Measurements from ENCODE around the gene IMMT.

The IMMT gene

DNA sequence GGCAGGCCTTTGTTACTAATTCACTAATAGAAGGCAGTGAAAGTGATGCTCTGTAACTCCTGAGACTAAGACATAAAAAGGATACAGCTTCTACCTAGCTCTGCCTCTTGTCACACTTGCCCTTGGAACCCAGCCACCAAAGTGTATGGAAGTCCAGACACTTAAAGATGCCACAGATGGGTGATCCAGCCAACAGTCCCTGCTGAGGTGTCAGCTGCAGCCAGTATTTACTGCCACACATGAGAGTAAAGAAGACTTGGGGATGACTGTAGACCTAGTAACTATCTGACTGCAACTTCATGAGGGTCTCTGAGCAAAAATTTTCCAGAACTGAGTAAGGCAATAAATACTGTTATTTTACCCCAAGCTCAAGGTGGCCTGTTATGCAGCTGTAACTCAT is 8.8 kb downstream of the IMMT start:
- no peak overlapping the region for H3K4me3 ChIP-seq (ENCODE audit: low read length)
- DNase-seq (ENCODE audit: low read depth): no peak
- TF ChIP-seq CTCF (IDR thresholded peaks at IDR 0.05; ENCODE audit: insufficient read depth, low read depth, low read length, missing control alignments): no peak

DNA sequence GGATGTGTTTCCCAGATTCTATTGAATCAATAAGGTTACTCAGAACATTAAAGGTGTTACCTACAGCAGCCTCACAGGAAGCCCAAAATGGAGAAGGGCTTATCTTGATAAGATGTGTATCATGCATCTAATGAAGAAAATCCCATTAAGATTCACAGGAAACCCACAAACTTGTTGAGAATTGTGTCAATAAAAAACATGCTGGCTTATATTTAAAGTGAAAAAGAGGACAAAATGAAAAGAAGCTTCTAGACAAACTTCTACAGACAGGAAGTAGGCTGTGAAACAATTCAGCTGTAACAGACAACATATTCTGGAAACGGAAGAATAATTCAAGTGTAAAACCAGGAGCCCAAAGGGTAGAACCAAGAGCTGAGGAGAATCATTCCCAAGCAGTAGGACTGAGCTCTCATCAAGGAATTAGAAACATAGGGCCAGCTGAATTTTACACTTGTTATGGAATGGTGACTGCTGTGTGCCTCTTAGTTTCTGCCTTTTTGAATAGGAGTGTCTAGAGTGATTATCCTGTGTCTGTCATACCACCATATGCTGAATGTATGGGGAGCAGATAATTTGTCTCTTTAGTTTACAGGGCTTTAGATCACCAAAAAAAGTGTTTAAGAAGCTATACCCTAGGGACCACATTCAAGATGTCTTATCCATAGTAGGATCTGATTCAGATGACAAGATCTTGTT is 9.6 kb downstream of the IMMT start:
- DNase-seq (ENCODE audit: low read depth): no peak
- no peak overlapping the region for H3K4me3 ChIP-seq (ENCODE audit: low read length)
- no peak for TF ChIP-seq CTCF (IDR thresholded peaks at IDR 0.05; ENCODE audit: insufficient read depth, low read depth, low read length, missing control alignments)

- no peak for TF ChIP-seq CTCF (IDR thresholded peaks at IDR 0.05; ENCODE audit: insufficient read depth, low read depth, low read length, missing control alignments)
- no peak for DNase-seq (ENCODE audit: low read depth)
- H3K4me3 ChIP-seq (ENCODE audit: low read length): no peak overlapping the region
Measured at GRCh38 chr2:86176597-86176996, 18.7 kb downstream of the IMMT start.

GRCh38 chr2:86175828-86176227 is 19.4 kb downstream of the IMMT start:
- no peak overlapping the region for H3K4me3 ChIP-seq (ENCODE audit: low read length)
- DNase-seq (ENCODE audit: low read depth): no peak
- TF ChIP-seq CTCF (IDR thresholded peaks at IDR 0.05; ENCODE audit: insufficient read depth, low read depth, low read length, missing control alignments): no peak

DNA sequence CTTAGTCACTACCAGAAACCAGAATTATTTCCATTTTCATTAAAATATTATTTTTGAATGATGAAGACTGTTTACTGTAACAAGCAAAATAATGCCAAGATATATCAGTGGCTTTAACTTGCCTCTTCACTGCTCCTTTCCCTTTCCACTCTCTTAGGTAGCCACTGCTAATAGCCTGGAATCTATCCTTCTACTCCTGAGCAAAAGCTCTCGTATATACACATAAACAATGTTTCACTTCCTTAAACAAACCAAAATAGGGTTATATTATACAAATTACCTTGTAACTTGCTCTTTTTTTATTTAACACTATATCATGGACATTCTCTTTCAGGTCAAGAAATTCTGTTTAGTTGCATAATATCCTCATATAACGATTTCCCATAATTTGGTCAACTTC is 20.8 kb downstream of the IMMT start:
- no peak for DNase-seq (ENCODE audit: low read depth)
- H3K4me3 ChIP-seq (ENCODE audit: low read length): no peak overlapping the region
- no peak for TF ChIP-seq CTCF (IDR thresholded peaks at IDR 0.05; ENCODE audit: insufficient read depth, low read depth, low read length, missing control alignments)

- DNase-seq (ENCODE audit: low read depth): no peak
- no peak for TF ChIP-seq CTCF (IDR thresholded peaks at IDR 0.05; ENCODE audit: insufficient read depth, low read depth, low read length, missing control alignments)
- no peak overlapping the region for H3K4me3 ChIP-seq (ENCODE audit: low read length)
Measured at GRCh38 chr2:86172610-86173009, 22.7 kb downstream of the IMMT start.

DNA sequence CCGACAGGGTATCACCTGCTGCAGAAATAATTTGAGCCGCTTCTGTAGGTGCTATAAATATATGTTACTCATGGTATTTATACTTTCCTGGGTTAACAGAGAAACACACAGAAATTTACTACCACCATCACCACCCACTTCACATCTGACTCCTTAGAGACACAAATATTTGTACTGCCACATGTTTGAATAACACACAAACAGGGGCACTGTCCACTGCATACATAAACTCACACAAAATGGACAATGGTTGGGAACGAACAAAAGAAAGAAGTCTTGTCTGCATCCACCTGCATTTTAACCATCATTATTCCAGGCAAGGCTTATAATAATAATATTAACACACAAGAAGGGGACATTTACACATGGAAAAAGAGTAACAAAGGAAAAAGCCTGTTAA is 24.0 kb downstream of the IMMT start:
- H3K4me3 ChIP-seq (ENCODE audit: low read length): no peak overlapping the region
- no peak for TF ChIP-seq CTCF (IDR thresholded peaks at IDR 0.05; ENCODE audit: insufficient read depth, low read depth, low read length, missing control alignments)
- DNase-seq (ENCODE audit: low read depth): no peak

Measured in epithelial cell of esophagus (primary cell).